IMR-90 (cell line): ENCODE results near the gene FBXL16. TPM values are rescaled to one million over a fixed set of nuclear protein-coding genes. Genes with fewer than 3 reads are reported as not detected.

ENCODE experiments used
- ATAC-seq: fragments of 200-7000 bp; cut with Tn5 transposase; 2 replicates; pipeline ENCODE4 v1.9.1; 2020; ENCODE audit warnings: low read depth, mild to moderate bottlenecking, moderate library complexity
- BruUV-seq: library from RNA; stranded (reverse); fragments of 400-500 nt; replicated peaks from 2 replicates; lab custom pipeline; 2021; lab: Mats Ljungman, UMichigan
- CTCF ChIA-PET: fragments of 300-600 bp; formaldehyde crosslinking; extraction: SDS; loops from one replicate; lab custom pipeline; 2021; ENCODE audit warnings: antibody characterized with exemption; lab: Yijun Ruan, JAX
- POLR2A ChIA-PET: fragments of 300-600 bp; sonication (Branson Sonifier 250); formaldehyde crosslinking; loops from one replicate; lab custom pipeline; 2022; ENCODE audit warnings: antibody characterized with exemption; ENCODE audit not compliant: unreplicated experiment; lab: Charles Lee
- DNase-seq: peaks from one replicate; pipeline ENCODE4 v3.0.0; 2013
- H2AFZ ChIP-seq: replicated peaks from 2 replicates; pipeline ENCODE3; 2013; ENCODE audit warnings: low read length, mild to moderate bottlenecking; ENCODE audit not compliant: poor library complexity
- H2AK5ac ChIP-seq: 2 replicates; pipeline ENCODE4 v1.6.1; 2013; ENCODE audit warnings: low read depth, low read length, inconsistent platforms
- H2AK9ac ChIP-seq: replicated peaks from 2 replicates; pipeline ENCODE3; 2013; ENCODE audit warnings: mild to moderate bottlenecking, low read depth, low read length, moderate library complexity; ENCODE audit not compliant: poor library complexity
- H2BK120ac ChIP-seq: 2 replicates; pipeline ENCODE4 v1.6.1; 2013; ENCODE audit warnings: low read depth, low read length, inconsistent platforms
- H2BK15ac ChIP-seq: 3 replicates; pipeline ENCODE4 v1.6.1; 2013; ENCODE audit warnings: low read depth, low read length, inconsistent platforms
- H2BK20ac ChIP-seq: 2 replicates; pipeline ENCODE4 v1.6.1; 2013; ENCODE audit warnings: low read depth, mild to moderate bottlenecking, inconsistent platforms, low read length, moderate library complexity
- H2BK5ac ChIP-seq: 2 replicates; pipeline ENCODE4 v1.6.1; 2013; ENCODE audit warnings: mild to moderate bottlenecking, low read depth, low read length, inconsistent platforms; ENCODE audit not compliant: poor library complexity, severe bottlenecking
- H3K14ac ChIP-seq: replicated peaks from 2 replicates; pipeline ENCODE4 v1.6.1; 2013; ENCODE audit warnings: low read depth, low read length, inconsistent platforms
- H3K18ac ChIP-seq: 2 replicates; pipeline ENCODE4 v1.6.1; 2013; ENCODE audit warnings: low read depth, low read length, control low read depth
- H3K23ac ChIP-seq: 2 replicates; pipeline ENCODE4 v1.6.1; 2013; ENCODE audit warnings: low read depth, low read length, inconsistent platforms
- H3K27ac ChIP-seq: 2 replicates; pipeline ENCODE4 v1.5.1; 2013; ENCODE audit warnings: mild to moderate bottlenecking, control low read depth, low read length; ENCODE audit not compliant: insufficient read depth
- H3K27me3 ChIP-seq: 2 replicates; pipeline ENCODE4 v1.6.1; 2013; ENCODE audit warnings: low read length; ENCODE audit not compliant: control insufficient read depth, insufficient read depth
- H3K36me3 ChIP-seq: 2 replicates; pipeline ENCODE4 v1.6.1; 2013; ENCODE audit warnings: low read length, mixed read lengths; ENCODE audit not compliant: control insufficient read depth, insufficient read depth
- H3K4ac ChIP-seq: 2 replicates; pipeline ENCODE4 v1.6.1; 2013; ENCODE audit warnings: low read depth, low read length, inconsistent platforms
- H3K4me1 ChIP-seq: 2 replicates; pipeline ENCODE4 v1.6.1; 2013; ENCODE audit warnings: low read length, mixed read lengths; ENCODE audit not compliant: control insufficient read depth, insufficient read depth
- H3K4me2 ChIP-seq: 2 replicates; pipeline ENCODE4 v1.6.1; 2013; ENCODE audit warnings: low read depth, mild to moderate bottlenecking, control low read depth, low read length, moderate library complexity
- H3K4me3 ChIP-seq: 2 replicates; pipeline ENCODE4 v1.5.1; 2013; ENCODE audit warnings: low read depth, mild to moderate bottlenecking, control low read depth, low read length, moderate library complexity; ENCODE audit not compliant: insufficient read depth
- H3K56ac ChIP-seq: 2 replicates; pipeline ENCODE4 v1.6.1; 2013; ENCODE audit warnings: low read length, inconsistent platforms; ENCODE audit not compliant: insufficient read depth; ENCODE audit errors: extremely low read depth
- H3K79me1 ChIP-seq, 2 experiments: 2 replicates each; pipeline ENCODE4 v1.6.1; 2013; ENCODE audit warnings: low read length in 2 of 2, inconsistent platforms in 1 of 2, low read depth in 1 of 2
- H3K9ac ChIP-seq: 2 replicates; pipeline ENCODE4 v1.6.1; 2013; ENCODE audit warnings: low read depth, low read length, control low read depth
- H3K9me1 ChIP-seq: 2 replicates; pipeline ENCODE4 v1.6.1; 2013; ENCODE audit warnings: low read length, inconsistent platforms; ENCODE audit not compliant: insufficient read depth
- H3K9me3 ChIP-seq: 2 replicates; pipeline ENCODE4 v1.6.1; 2013; ENCODE audit warnings: low read length; ENCODE audit not compliant: control insufficient read depth, insufficient read depth
- H4K20me1 ChIP-seq: 2 replicates; pipeline ENCODE4 v1.6.1; 2013; ENCODE audit warnings: low read length, inconsistent platforms; ENCODE audit not compliant: insufficient read depth
- H4K5ac ChIP-seq: 2 replicates; pipeline ENCODE4 v1.6.1; 2013; ENCODE audit warnings: mild to moderate bottlenecking, low read depth, low read length, control low read depth
- H4K8ac ChIP-seq, 2 experiments: 2 replicates each; pipeline ENCODE4 v1.6.1; 2013; ENCODE audit warnings: low read depth in 2 of 2, low read length in 2 of 2, control low read depth in 1 of 2, inconsistent platforms in 1 of 2
- H4K91ac ChIP-seq: 2 replicates; pipeline ENCODE4 v1.6.1; 2013; ENCODE audit warnings: low read depth, low read length, inconsistent platforms; ENCODE audit not compliant: insufficient read depth
- BHLHE40 ChIP-seq: fragments of 150-350 bp; IDR thresholded peaks from 2 replicates; pipeline ENCODE4 v1.6.1; 2016; ENCODE audit warnings: mild to moderate bottlenecking, low read depth, low read length
- CEBPB ChIP-seq: IDR thresholded peaks from 2 replicates; pipeline ENCODE4 v1.6.1; 2012; ENCODE audit warnings: low read depth, low read length, improper control_type of control experiment
- CHD1 ChIP-seq: IDR thresholded peaks from 2 replicates; pipeline ENCODE4 v1.6.1; 2012; ENCODE audit warnings: low read depth, low read length, improper control_type of control experiment
- FOS ChIP-seq: fragments of 150-350 bp; IDR thresholded peaks from 2 replicates; pipeline ENCODE4 v1.6.1; 2016; ENCODE audit warnings: low read depth, low read length
- MAFK ChIP-seq: IDR thresholded peaks from 2 replicates; pipeline ENCODE4 v1.6.1; 2012; ENCODE audit warnings: low read depth, low read length, improper control_type of control experiment
- MAZ ChIP-seq: IDR thresholded peaks from 2 replicates; pipeline ENCODE4 v1.6.1; 2012; ENCODE audit warnings: low read depth, mild to moderate bottlenecking, low read length, improper control_type of control experiment, moderate library complexity, borderline replicate concordance
- MXI1 ChIP-seq: IDR thresholded peaks from 2 replicates; pipeline ENCODE4 v1.6.1; 2012; ENCODE audit warnings: low read depth, mild to moderate bottlenecking, low read length, moderate library complexity, borderline replicate concordance
- NFE2L2 ChIP-seq: fragments of 150-350 bp; IDR thresholded peaks from 2 replicates; pipeline ENCODE4 v1.6.1; 2016; ENCODE audit warnings: low read depth, mild to moderate bottlenecking, low read length
- POLR2A ChIP-seq: IDR thresholded peaks from 2 replicates; pipeline ENCODE4 v1.6.1; 2012; ENCODE audit warnings: mild to moderate bottlenecking, low read depth, low read length
- RAD21 ChIP-seq: IDR thresholded peaks from 2 replicates; pipeline ENCODE4 v1.6.1; 2012; ENCODE audit warnings: low read length, improper control_type of control experiment
- RCOR1 ChIP-seq: IDR thresholded peaks from 2 replicates; pipeline ENCODE4 v1.6.1; 2012; ENCODE audit warnings: mild to moderate bottlenecking, low read length, improper control_type of control experiment; ENCODE audit not compliant: insufficient replicate concordance
- RFX5 ChIP-seq: IDR thresholded peaks from 2 replicates; pipeline ENCODE4 v1.8.0; 2012; ENCODE audit warnings: low read depth, mild to moderate bottlenecking, low read length, moderate library complexity
- SMC3 ChIP-seq: fragments of 150-350 bp; IDR thresholded peaks from 2 replicates; pipeline ENCODE4 v1.6.1; 2016; ENCODE audit warnings: low read depth, mild to moderate bottlenecking, antibody characterized with exemption, low read length, moderate library complexity
- WGBS, 2 experiments: methylation state at CpG; one replicate each; pipeline versions ENCODE4 v1.1.5 to v1.1.7; 2013; ENCODE audit warnings: missing lambda C conversion rate in 2 of 2; ENCODE audit not compliant: insufficient read length in 1 of 2; ENCODE audit errors: extremely low coverage in 2 of 2; 5-methylcytosine and 5-hydroxymethylcytosine counted together
- dilution Hi-C: fragments of 300-500 bp; cut with HindIII; formaldehyde crosslinking; loops from one replicate; pipeline ENCODE4 v1.14.3; 2018; ENCODE audit warnings: low sequenced_read_pairs; ENCODE audit not compliant: unreplicated experiment
- in situ Hi-C: fragments of 300-500 bp; cut with MboI; formaldehyde crosslinking; loops from 3 replicates; pipeline ENCODE4 v1.14.3; 2019; ENCODE audit warnings: low sequenced_read_pairs, inconsistent platforms, mixed read lengths
- intact Hi-C: fragments of 100-400 bp; cut with micrococcal nuclease; formaldehyde crosslinking; loops from 2 replicates; pipeline ENCODE4 v1.10.0; 2022
- polyA plus RNA-seq, 3 experiments: library from polyadenylated mRNA; depleted of rRNA; stranded (reverse); fragments of >200 nt; gene quantifications; 2 replicates each; pipeline ENCODE4 v1.2.3, GENCODE V29; 2012; ENCODE audit warnings: low replicate concordance in 1 of 3
- total RNA-seq: library from RNA; depleted of rRNA; stranded (reverse); fragments of >200 nt; gene quantifications from 2 replicates; pipeline ENCODE4 v1.2.3, GENCODE V29; 2012
- TF ChIP-seq, protein P1 (sequence below): fragments of 150-350 bp; IDR thresholded peaks from 2 replicates; pipeline ENCODE4 v1.6.1; 2016; ENCODE audit warnings: low read depth, mild to moderate bottlenecking, low read length, moderate library complexity, borderline replicate concordance
- TF ChIP-seq, protein P2 (sequence below): conservative IDR thresholded peaks from 2 replicates; pipeline ENCODE4 v1.5.1; 2012; ENCODE audit warnings: mild to moderate bottlenecking, low read depth, low read length, improper control_type of control experiment
- TF ChIP-seq, protein P3 (sequence below): fragments of 150-350 bp; IDR thresholded peaks from 2 replicates; pipeline ENCODE4 v1.6.1; 2017; ENCODE audit warnings: mild to moderate bottlenecking, antibody characterized with exemption, low read length, low read depth

The FBXL16 gene
- total and polyA plus RNA-seq, 2 of the 4 experiments (the other 2 are of a cell fraction), result 0.18 to 2.2 TPM

DNA sequence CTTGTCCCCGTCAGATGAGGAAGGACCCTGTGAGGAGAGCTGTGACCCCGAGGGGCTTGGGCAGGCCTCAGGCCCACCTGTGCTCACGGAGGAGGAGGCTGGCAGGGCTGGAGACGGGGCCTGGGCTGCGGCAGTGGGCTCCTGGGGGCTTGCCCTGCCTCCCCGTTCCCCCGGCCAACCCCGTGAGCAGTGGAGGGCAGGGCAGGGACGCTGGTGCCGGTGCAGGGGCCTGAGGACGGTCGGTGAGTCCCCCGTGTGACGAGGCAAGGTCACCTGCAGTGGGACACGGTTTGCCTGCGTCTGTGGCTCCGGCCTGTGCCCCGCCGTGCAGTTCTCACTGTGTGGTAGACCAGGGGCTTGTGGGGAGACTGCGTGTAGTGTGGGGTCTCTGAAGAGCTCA is 46.0 kb downstream of the FBXL16 start:
- Histone ChIP-seq H2AFZ (no peak overlapping the region), H3K4me1 (peaks cover 5% of the 10 kb centered on the region), H3K9me3 (no peaks in the 10 kb centered on the region), H2BK20ac (no peak overlapping the region), H3K4me2 (no peak overlapping the region), H3K18ac (no peak overlapping the region), H3K9ac (no peak overlapping the region), H3K79me1 (no peaks in the 10 kb centered on the region), H2BK5ac (no peak overlapping the region), H3K14ac (no peak overlapping the region), H3K27me3 (no peaks in the 10 kb centered on the region), H2AK5ac (no peak overlapping the region), H2BK15ac (no peak overlapping the region), H3K27ac (no peak overlapping the region), H4K20me1 (no peaks in the 10 kb centered on the region), H2BK120ac (no peak overlapping the region), H3K56ac (no peak overlapping the region), H2AK9ac (no peak overlapping the region), H4K5ac (no peak overlapping the region), H3K9me1 (no peaks in the 10 kb centered on the region), H4K8ac (no peak overlapping the region), H3K36me3 (peaks cover 4% of the 10 kb centered on the region), H3K4me3 (no peak overlapping the region), H3K23ac (no peak overlapping the region), H4K91ac (no peak overlapping the region), H3K4ac (no peak overlapping the region)
- CTCF ChIA-PET, result interaction anchor here (0.7 kb wide), 1 partner anchor 12 kb away, joined by 3 read pairs; no protein-coding TSS in a partner anchor
- BruUV-seq, result no TSS peak
- in situ Hi-C loops (no loop called here), dilution Hi-C loops (no loop called here), intact Hi-C loops (loop anchor here (2.0 kb wide), 1 partner anchor 81 kb away; no protein-coding TSS in a partner anchor)
- POLR2A ChIA-PET, result no interaction called here
- WGBS, 2 experiments, result 90% methylated on average over 9 of the region's 20 CpGs; no CpG with 5 or more reads in 1 of the 2 experiments
- DNase-seq (no peak), ATAC-seq (no peak)
- TF ChIP-seq POLR2A, result no peak
- TF ChIP-seq CHD1, result no peak
- no peak for TF ChIP-seq FOS
- TF ChIP-seq, protein P1, sequence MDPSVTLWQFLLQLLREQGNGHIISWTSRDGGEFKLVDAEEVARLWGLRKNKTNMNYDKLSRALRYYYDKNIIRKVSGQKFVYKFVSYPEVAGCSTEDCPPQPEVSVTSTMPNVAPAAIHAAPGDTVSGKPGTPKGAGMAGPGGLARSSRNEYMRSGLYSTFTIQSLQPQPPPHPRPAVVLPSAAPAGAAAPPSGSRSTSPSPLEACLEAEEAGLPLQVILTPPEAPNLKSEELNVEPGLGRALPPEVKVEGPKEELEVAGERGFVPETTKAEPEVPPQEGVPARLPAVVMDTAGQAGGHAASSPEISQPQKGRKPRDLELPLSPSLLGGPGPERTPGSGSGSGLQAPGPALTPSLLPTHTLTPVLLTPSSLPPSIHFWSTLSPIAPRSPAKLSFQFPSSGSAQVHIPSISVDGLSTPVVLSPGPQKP, result no peak
- no peak for TF ChIP-seq MXI1
- TF ChIP-seq BHLHE40, result no peak
- TF ChIP-seq RFX5, result no peak
- TF ChIP-seq NFE2L2, result no peak
- TF ChIP-seq CEBPB, result no peak
- no peak for TF ChIP-seq RCOR1
- no peak for TF ChIP-seq RAD21
- TF ChIP-seq MAFK, result no peak
- no peak for TF ChIP-seq MAZ
- TF ChIP-seq, protein P2, sequence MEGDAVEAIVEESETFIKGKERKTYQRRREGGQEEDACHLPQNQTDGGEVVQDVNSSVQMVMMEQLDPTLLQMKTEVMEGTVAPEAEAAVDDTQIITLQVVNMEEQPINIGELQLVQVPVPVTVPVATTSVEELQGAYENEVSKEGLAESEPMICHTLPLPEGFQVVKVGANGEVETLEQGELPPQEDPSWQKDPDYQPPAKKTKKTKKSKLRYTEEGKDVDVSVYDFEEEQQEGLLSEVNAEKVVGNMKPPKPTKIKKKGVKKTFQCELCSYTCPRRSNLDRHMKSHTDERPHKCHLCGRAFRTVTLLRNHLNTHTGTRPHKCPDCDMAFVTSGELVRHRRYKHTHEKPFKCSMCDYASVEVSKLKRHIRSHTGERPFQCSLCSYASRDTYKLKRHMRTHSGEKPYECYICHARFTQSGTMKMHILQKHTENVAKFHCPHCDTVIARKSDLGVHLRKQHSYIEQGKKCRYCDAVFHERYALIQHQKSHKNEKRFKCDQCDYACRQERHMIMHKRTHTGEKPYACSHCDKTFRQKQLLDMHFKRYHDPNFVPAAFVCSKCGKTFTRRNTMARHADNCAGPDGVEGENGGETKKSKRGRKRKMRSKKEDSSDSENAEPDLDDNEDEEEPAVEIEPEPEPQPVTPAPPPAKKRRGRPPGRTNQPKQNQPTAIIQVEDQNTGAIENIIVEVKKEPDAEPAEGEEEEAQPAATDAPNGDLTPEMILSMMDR, result no peak
- TF ChIP-seq SMC3, result no peak
- TF ChIP-seq, protein P3, sequence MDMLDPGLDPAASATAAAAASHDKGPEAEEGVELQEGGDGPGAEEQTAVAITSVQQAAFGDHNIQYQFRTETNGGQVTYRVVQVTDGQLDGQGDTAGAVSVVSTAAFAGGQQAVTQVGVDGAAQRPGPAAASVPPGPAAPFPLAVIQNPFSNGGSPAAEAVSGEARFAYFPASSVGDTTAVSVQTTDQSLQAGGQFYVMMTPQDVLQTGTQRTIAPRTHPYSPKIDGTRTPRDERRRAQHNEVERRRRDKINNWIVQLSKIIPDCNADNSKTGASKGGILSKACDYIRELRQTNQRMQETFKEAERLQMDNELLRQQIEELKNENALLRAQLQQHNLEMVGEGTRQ, result no peak
